ENCODE measurements around the gene RFTN1. TPM values are rescaled to one million over a fixed set of nuclear protein-coding genes. Genes with fewer than 3 reads are reported as not detected.

The RFTN1 gene
- total RNA-seq, 1 experiment from 2014 or later = 2.2 TPM

DNA sequence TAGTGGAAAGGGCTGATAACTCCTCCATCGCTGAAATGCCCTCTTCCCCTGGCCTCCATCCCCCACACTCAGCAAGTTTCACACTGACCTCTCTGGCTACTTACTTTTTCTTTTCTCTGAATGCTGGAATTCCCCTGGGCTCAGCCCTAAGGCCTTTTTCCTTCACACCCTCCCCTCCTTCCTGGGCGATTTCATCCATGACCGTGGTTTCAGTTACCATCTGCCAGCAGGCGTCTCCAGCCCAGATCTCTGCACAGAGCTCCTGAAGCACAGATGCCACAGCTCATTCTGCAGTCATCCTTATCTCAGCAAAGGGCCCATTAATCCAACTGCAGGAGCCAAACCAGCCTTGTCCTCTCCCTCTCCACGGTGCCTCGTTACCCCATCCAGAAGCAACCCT, 114.0 kb downstream of the RFTN1 start:
- no peak overlapping the region for H3K56ac ChIP-seq (ENCODE audit: insufficient read length, low read depth, low read length)
- H2BK20ac ChIP-seq (ENCODE audit: low read depth, low read length, poor library complexity, severe bottlenecking) = no peak overlapping the region
- H3K9me3 ChIP-seq (ENCODE audit: control insufficient read depth, low read depth, low read length) = no peaks in the 10 kb centered on the region
- no peak overlapping the region for H2AK5ac ChIP-seq (ENCODE audit: insufficient read length, low read length)
- H2AFZ ChIP-seq (ENCODE audit: low read length) = no peak overlapping the region
- H2BK12ac ChIP-seq (ENCODE audit: insufficient read length, low read depth, low read length) = no peak overlapping the region
- Mint-ChIP-seq H3K9me3 (peaks cover 0 to 1% of the 10 kb centered on the region in 2 experiments; a peak in 1 of 5 replicates), H3K4me1 (peaks cover 8 to 14% of the 10 kb centered on the region in 2 experiments), H3K4me3 (no peak overlapping the region), H3K36me3 (ENCODE audit: insufficient read depth in 1 of 3, low read depth in 3 of 3) (no peaks in the 10 kb centered on the region; a peak in 1 of 7 replicates), H3K27ac (peak overlapping the region; percentile 29 to 73 (median 43); a peak in 2 of 7 replicates), H3K27me3 (ENCODE audit: low read depth) (peaks cover 4% of the 10 kb centered on the region)
- H3K79me1 ChIP-seq (ENCODE audit: insufficient read depth, low read depth, low read length, poor library complexity, severe bottlenecking) = no peaks in the 10 kb centered on the region
- H3T11ph ChIP-seq (ENCODE audit: low read length) = no peak overlapping the region
- TF ChIP-seq CTCF (conservative IDR thresholded peaks at IDR 0.05) = no peak
- no peaks in the 10 kb centered on the region for H3K23me2 ChIP-seq (ENCODE audit: insufficient read length, low read depth, low read length, poor library complexity, severe bottlenecking)
- H3K27ac ChIP-seq (ENCODE audit: insufficient read length, low read depth, low read length) = no peak overlapping the region
- no peak overlapping the region for H2BK15ac ChIP-seq (ENCODE audit: low read depth, low read length)
- no peaks in the 10 kb centered on the region; the same call in 1 of the 2 replicates for H3K4me1 ChIP-seq (ENCODE audit: insufficient read depth, low read length)
- H3K14ac ChIP-seq (ENCODE audit: insufficient read depth, low read length) = no peak overlapping the region
- H3K23ac ChIP-seq (ENCODE audit: insufficient read length, low read depth, low read length) = no peak overlapping the region
- no peak overlapping the region for H2BK120ac ChIP-seq (ENCODE audit: low read depth, low read length, poor library complexity, severe bottlenecking)
- no peak overlapping the region for H3K18ac ChIP-seq (ENCODE audit: insufficient read length, low read depth, low read length)
- H3K9ac ChIP-seq (ENCODE audit: extremely low read depth, insufficient read length, low read length) = no peak overlapping the region
- no peak overlapping the region for H4K5ac ChIP-seq (ENCODE audit: insufficient read length, low read depth, low read length)
- no peak overlapping the region for H2BK5ac ChIP-seq (ENCODE audit: insufficient read length, low read length)
- WGBS (ENCODE audit: extremely low coverage, insufficient read length, low lambda C conversion rate) = no CpG with 5 or more reads among the region's 6 CpGs
- DNase-seq = peak; percentile 51
- no peaks in the 10 kb centered on the region for H3K27me3 ChIP-seq (ENCODE audit: insufficient read depth, low read length)
- H4K20me1 ChIP-seq (ENCODE audit: control insufficient read depth, insufficient read depth, insufficient read length) = no peaks in the 10 kb centered on the region
- H3K79me2 ChIP-seq (ENCODE audit: insufficient read depth, low read length) = no peaks in the 10 kb centered on the region
- no peak overlapping the region for H4K8ac ChIP-seq (replicated peaks; ENCODE audit: insufficient read length, low read depth, low read length)
- no peak overlapping the region for H3K4ac ChIP-seq (ENCODE audit: low read depth, low read length)
- H3K4me2 ChIP-seq (ENCODE audit: insufficient read depth, insufficient read length, low read length) = no peak overlapping the region
- no peak overlapping the region for H4K91ac ChIP-seq (ENCODE audit: insufficient read length, low read depth, low read length)
